Esophagus squamous epithelium (tissue), 5 donors: ENCODE results near the gene TRAF3IP1. TPM values are rescaled to one million over a fixed set of nuclear protein-coding genes. Genes with fewer than 3 reads are reported as not detected.

Experiments
- DNase-seq: peaks from one replicate; lab custom pipeline; 2025; lab: John Stamatoyannopoulos, UW
- H3K27ac ChIP-seq, 4 donors: fragments of 200-600 bp; sonication (generic); one replicate each; pipeline ENCODE4 v1.5.1; 2016 to 2019; ENCODE audit warnings: mild to moderate bottlenecking in 1 of 4
- H3K27me3 ChIP-seq, 4 donors: fragments of 200-600 bp; sonication (generic); 1 replicate in 3 of 4; 2 replicates in 1 of 4; pipeline versions ENCODE4 v1.5.1 to v1.6.0; 2017 to 2021; ENCODE audit warnings: antibody characterized with exemption in 1 of 4
- H3K36me3 ChIP-seq, 3 donors: fragments of 200-600 bp; sonication (generic); one replicate each; pipeline ENCODE4 v1.5.1; 2016 to 2019
- H3K4me1 ChIP-seq, 3 donors: fragments of 200-600 bp; sonication (generic); one replicate each; pipeline ENCODE4 v1.5.1; 2017 to 2019
- H3K4me3 ChIP-seq, 4 donors: fragments of 200-600 bp; sonication (generic); 1 replicate in 3 of 4; 2 replicates in 1 of 4; pipeline ENCODE4 v1.5.1; 2016 to 2019; ENCODE audit warnings: mild to moderate bottlenecking in 2 of 4, moderate library complexity in 1 of 4
- H3K9me3 ChIP-seq, 3 donors: fragments of 200-600 bp; sonication (generic); one replicate each; pipeline ENCODE4 v1.5.1; 2016 to 2019
- POLR2A ChIP-seq, 4 donors: fragments of 450-650 bp; IDR thresholded peaks; one replicate each; pipeline ENCODE4 v1.6.1; 2017; ENCODE audit warnings: antibody characterized with exemption in 4 of 4, mild to moderate bottlenecking in 4 of 4, moderate library complexity in 3 of 4
- WGBS, 2 donors: methylation state at CpG; one replicate each; pipeline ENCODE4 v1.1.5; 2018; 5-methylcytosine and 5-hydroxymethylcytosine counted together
- intact Hi-C: fragments of 100-400 bp; cut with DNase I; formaldehyde crosslinking; loops from one replicate; pipeline ENCODE4 v1.15.0; 2022
- total RNA-seq, 4 donors: library from RNA; depleted of rRNA; stranded (reverse); fragments of >200 nt; gene quantifications; one replicate each; pipeline ENCODE4 v1.1.0, GENCODE V29; 2016
- TF ChIP-seq, protein P1 (sequence below), 6 experiments: fragments of 450-650 bp in 4 of 6; fragments of 200-600 bp in 2 of 6; sonication (generic) in 2 of 6; IDR thresholded peaks; one replicate each; pipeline ENCODE4 v1.5.1; 2016 to 2019; ENCODE audit warnings: antibody characterized with exemption in 6 of 6, mild to moderate bottlenecking in 4 of 6, moderate library complexity in 4 of 6
- donor health status: DM: yes; HTN: yes; CAD: no.

Gene TRAF3IP1
- total RNA-seq, 4 donors from 2014 or later: 5.4 to 13.5 (median 9.8) TPM

DNA sequence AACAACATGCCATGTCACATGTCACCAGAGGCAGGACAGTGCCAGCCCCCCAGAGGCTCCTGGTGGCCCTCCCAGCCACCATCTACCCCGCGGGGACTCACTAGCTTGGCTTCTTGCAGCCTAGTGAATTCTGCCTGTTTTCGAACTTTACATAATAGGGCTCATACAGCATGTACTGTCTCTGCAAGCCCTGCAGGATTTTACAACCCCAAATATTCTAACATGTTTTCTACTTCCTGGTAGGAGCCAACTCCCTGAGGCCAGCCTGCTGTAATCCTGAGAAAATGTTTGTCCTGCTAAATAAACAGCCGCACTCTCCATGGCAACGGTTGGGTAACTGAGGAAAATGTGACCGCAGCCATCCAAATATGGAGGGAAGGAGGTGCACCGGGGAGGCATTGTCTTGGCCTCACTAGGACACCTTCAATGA is 34.6 kb upstream of the TRAF3IP1 start:
- Histone ChIP-seq H3K4me3 (peak overlapping the region in 3 of 4 donors; percentile 84 to 97 (median 87)), H3K4me1 (peaks cover 43 to 86% (median 54%) of the 10 kb centered on the region in 3 donors), H3K27me3 (no peaks in the 10 kb centered on the region), H3K36me3 (peaks cover 0 to 4% (median 0%) of the 10 kb centered on the region in 3 donors), H3K27ac (peak overlapping the region; percentile 94 to 99 (median 98)), H3K9me3 (no peaks in the 10 kb centered on the region)
- TF ChIP-seq, protein P1, sequence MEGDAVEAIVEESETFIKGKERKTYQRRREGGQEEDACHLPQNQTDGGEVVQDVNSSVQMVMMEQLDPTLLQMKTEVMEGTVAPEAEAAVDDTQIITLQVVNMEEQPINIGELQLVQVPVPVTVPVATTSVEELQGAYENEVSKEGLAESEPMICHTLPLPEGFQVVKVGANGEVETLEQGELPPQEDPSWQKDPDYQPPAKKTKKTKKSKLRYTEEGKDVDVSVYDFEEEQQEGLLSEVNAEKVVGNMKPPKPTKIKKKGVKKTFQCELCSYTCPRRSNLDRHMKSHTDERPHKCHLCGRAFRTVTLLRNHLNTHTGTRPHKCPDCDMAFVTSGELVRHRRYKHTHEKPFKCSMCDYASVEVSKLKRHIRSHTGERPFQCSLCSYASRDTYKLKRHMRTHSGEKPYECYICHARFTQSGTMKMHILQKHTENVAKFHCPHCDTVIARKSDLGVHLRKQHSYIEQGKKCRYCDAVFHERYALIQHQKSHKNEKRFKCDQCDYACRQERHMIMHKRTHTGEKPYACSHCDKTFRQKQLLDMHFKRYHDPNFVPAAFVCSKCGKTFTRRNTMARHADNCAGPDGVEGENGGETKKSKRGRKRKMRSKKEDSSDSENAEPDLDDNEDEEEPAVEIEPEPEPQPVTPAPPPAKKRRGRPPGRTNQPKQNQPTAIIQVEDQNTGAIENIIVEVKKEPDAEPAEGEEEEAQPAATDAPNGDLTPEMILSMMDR (IDR thresholded peaks at IDR 0.05): peak in 2 of 6 experiments; percentile 21 to 23
- peak in 1 of 4 donors; percentile 38 for TF ChIP-seq POLR2A (IDR thresholded peaks at IDR 0.05)
- 26 to 38% methylated on average over 7 of the region's 7 CpGs for WGBS, 2 donors
- peak; percentile 20 for DNase-seq
- intact Hi-C loops: no loop called here

DNA sequence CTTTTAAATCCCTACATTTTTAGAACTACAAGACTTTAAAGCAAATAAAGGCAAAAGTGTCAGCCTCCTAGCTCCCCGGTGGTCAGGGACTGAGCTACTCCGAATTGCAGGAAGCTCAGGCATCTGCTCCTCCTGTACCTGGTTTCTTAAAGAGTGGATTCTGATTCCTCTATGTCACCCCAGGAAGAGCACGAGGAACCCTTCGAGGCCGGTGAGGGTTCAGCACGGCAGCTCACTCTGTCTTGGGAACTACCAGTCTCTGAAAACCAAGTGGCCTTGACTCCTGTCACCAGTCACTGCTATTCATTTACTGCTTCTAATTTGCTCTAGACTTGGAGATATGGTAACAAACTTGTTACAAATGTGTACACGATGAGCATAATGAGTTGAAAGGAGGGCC is 34.2 kb upstream of the TRAF3IP1 start:
- intact Hi-C loops: no loop called here
- WGBS, 2 donors: 4 to 19% methylated on average over 6 to 7 of the region's 7 CpGs

DNA sequence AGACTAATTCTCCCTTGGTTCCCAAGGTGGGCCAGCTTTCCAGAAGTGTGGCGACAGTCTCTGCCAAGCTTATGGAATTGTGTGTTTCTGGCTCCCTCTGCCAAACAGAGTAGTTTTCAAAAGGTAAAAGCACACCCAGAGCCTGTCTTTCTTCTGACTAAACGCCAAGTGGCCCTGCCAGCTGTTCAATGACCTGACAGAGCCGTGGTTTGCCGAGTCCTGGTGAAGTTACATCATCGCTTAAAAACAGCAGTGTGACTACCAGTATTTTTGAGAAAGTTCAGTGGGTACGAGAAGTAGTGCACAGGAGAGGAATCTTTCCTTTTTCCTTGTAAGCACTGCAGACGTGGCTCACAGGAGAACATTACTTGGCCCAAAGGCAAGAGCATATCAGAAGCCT is 33.8 kb upstream of the TRAF3IP1 start:
- no peak for TF ChIP-seq POLR2A (IDR thresholded peaks at IDR 0.05)
- TF ChIP-seq, protein P1 (IDR thresholded peaks at IDR 0.05): peak in 1 of 6 experiments; percentile 17
- Histone ChIP-seq H3K4me1 (peaks cover 43 to 90% (median 60%) of the 10 kb centered on the region in 3 donors), H3K36me3 (peaks cover 0 to 4% (median 0%) of the 10 kb centered on the region in 3 donors), H3K27me3 (no peaks in the 10 kb centered on the region), H3K9me3 (no peaks in the 10 kb centered on the region), H3K4me3 (peak overlapping the region; percentile 80 to 97 (median 86)), H3K27ac (peak overlapping the region; percentile 94 to 99 (median 98))
- intact Hi-C loops: no loop called here
- WGBS, 2 donors: 19 to 32% methylated on average over 6 of the region's 7 CpGs
- no peak for DNase-seq

More for the DNA sequence above, 34.2 kb upstream of the TRAF3IP1 start:
- Histone ChIP-seq H3K4me1 (peaks cover 43 to 88% (median 58%) of the 10 kb centered on the region in 3 donors), H3K36me3 (peaks cover 0 to 4% (median 0%) of the 10 kb centered on the region in 3 donors), H3K27ac (peak overlapping the region; percentile 94 to 99 (median 98)), H3K9me3 (no peaks in the 10 kb centered on the region), H3K4me3 (peak overlapping the region in 3 of 4 donors; percentile 84 to 97 (median 87)), H3K27me3 (no peaks in the 10 kb centered on the region)
- TF ChIP-seq, protein P1 (IDR thresholded peaks at IDR 0.05): no peak
- no peak for TF ChIP-seq POLR2A (IDR thresholded peaks at IDR 0.05)
- DNase-seq: no peak

DNA sequence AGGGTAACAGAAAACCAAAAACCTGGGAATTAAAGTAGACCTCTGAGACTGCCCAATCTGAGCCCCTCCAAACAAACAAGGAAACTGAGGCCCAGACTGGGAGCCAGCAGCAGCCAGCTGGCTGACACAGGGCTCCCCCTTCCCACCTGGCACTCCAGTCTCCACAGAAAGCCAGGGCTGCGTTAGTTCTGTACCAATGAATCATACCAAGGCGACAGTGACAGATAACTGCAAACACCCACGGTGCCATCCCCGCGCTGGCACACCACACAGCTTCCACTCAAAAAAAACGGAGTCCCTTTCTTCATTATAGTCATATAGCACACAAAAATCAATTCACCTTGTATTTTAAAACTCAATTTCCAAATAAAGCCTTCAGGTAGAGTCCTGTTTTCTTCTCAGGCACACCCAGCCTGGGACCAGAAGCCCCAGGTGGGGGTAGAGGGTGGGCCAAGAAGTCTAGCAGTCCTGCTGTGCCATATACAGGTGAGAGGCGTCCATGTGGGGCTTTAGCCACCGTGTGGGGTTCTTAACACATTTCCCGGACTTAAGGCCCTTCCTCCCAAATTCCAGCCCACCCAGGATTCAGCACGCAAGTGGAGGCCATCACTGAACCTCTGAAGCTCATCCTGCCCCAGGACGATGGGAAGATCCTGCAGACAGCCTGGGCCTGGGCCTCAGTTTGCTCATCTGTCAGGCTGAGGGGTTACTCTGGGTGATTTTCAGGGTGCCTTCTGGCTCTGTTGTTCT is 33.2 kb upstream of the TRAF3IP1 start:
- Histone ChIP-seq H3K4me1 (peaks cover 43 to 86% (median 57%) of the 10 kb centered on the region in 3 donors), H3K36me3 (peaks cover 0 to 4% (median 0%) of the 10 kb centered on the region in 3 donors), H3K4me3 (peak overlapping the region; percentile 80 to 97 (median 86)), H3K27ac (peak overlapping the region; percentile 94 to 99 (median 98)), H3K9me3 (no peaks in the 10 kb centered on the region), H3K27me3 (no peaks in the 10 kb centered on the region)
- DNase-seq: no peak
- intact Hi-C loops: no loop called here
- WGBS, 2 donors: 21 to 53% methylated on average over 9 to 10 of the region's 11 CpGs
- TF ChIP-seq, protein P1 (IDR thresholded peaks at IDR 0.05): peak in 1 of 6 experiments; percentile 4
- TF ChIP-seq POLR2A (IDR thresholded peaks at IDR 0.05): peak in 1 of 4 donors; percentile 23
